ENCODE data around the gene CACNG3.

Gene CACNG3

GRCh38 chr16:24308200-24308599 is 52.1 kb downstream of the CACNG3 start:
- Mint-ChIP-seq H3K36me3 (ENCODE audit: low read depth) (no peaks in the 10 kb centered on the region), H3K4me1 (no peaks in the 10 kb centered on the region), H3K9me3 (no peaks in the 10 kb centered on the region), H3K27me3 (ENCODE audit: low read depth) (peaks cover 16% of the 10 kb centered on the region), H3K27ac (no peak overlapping the region), H3K4me3 (no peak overlapping the region)
- TF ChIP-seq, protein P1, sequence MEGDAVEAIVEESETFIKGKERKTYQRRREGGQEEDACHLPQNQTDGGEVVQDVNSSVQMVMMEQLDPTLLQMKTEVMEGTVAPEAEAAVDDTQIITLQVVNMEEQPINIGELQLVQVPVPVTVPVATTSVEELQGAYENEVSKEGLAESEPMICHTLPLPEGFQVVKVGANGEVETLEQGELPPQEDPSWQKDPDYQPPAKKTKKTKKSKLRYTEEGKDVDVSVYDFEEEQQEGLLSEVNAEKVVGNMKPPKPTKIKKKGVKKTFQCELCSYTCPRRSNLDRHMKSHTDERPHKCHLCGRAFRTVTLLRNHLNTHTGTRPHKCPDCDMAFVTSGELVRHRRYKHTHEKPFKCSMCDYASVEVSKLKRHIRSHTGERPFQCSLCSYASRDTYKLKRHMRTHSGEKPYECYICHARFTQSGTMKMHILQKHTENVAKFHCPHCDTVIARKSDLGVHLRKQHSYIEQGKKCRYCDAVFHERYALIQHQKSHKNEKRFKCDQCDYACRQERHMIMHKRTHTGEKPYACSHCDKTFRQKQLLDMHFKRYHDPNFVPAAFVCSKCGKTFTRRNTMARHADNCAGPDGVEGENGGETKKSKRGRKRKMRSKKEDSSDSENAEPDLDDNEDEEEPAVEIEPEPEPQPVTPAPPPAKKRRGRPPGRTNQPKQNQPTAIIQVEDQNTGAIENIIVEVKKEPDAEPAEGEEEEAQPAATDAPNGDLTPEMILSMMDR (IDR thresholded peaks at IDR 0.05; ENCODE audit: unreplicated experiment in 3 of 3) = no peak

- H3K4me1 Mint-ChIP-seq = no peaks in the 10 kb centered on the region
- H3K36me3 Mint-ChIP-seq (ENCODE audit: low read depth) = no peaks in the 10 kb centered on the region
- H3K27me3 Mint-ChIP-seq (ENCODE audit: low read depth) = peaks cover 16% of the 10 kb centered on the region
- no peaks in the 10 kb centered on the region for H3K9me3 Mint-ChIP-seq
- H3K4me3 Mint-ChIP-seq = no peak overlapping the region
- TF ChIP-seq, protein P1 (IDR thresholded peaks at IDR 0.05; ENCODE audit: unreplicated experiment in 3 of 3) = no peak
- no peak overlapping the region for H3K27ac Mint-ChIP-seq
Observed at GRCh38 chr16:24309258-24310142, 53.4 kb downstream of the CACNG3 start.

DNA sequence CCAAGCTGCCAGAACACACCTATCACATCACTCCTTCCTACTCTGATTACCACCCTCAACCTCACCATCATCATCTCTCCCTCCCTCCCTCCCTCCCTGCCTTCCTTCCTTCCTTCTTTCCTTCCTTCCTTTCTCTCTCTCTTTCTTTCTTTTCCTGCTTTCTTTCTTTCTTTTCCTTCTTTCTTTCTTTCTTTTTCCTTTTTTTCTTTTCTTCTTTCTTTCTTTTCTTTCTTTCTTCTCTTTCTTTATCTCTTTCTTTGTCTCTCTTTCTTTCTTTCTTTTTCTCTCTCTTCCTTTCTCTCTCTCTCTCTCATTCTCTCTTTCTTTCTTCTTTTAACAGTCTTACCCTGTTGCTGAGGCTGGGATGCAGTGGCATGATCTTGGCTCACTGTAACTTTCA is 59.2 kb downstream of the CACNG3 start:
- TF ChIP-seq, protein P1 (IDR thresholded peaks at IDR 0.05; ENCODE audit: unreplicated experiment in 3 of 3) = no peak
- no peaks in the 10 kb centered on the region for H3K9me3 Mint-ChIP-seq
- H3K27ac Mint-ChIP-seq = no peak overlapping the region
- no peaks in the 10 kb centered on the region for H3K36me3 Mint-ChIP-seq (ENCODE audit: low read depth)
- H3K4me1 Mint-ChIP-seq = no peaks in the 10 kb centered on the region
- H3K27me3 Mint-ChIP-seq (ENCODE audit: low read depth) = peaks cover 28% of the 10 kb centered on the region
- no peak overlapping the region for H3K4me3 Mint-ChIP-seq

GRCh38 chr16:24318680-24319079 is 62.5 kb downstream of the CACNG3 start:
- Mint-ChIP-seq H3K27ac (no peak overlapping the region), H3K36me3 (ENCODE audit: low read depth) (no peaks in the 10 kb centered on the region), H3K9me3 (no peaks in the 10 kb centered on the region), H3K4me3 (no peak overlapping the region), H3K4me1 (no peaks in the 10 kb centered on the region), H3K27me3 (ENCODE audit: low read depth) (peaks cover 19% of the 10 kb centered on the region)
- TF ChIP-seq, protein P1 (IDR thresholded peaks at IDR 0.05; ENCODE audit: unreplicated experiment in 3 of 3) = no peak

GRCh38 chr16:24319126-24319814 is 63.1 kb downstream of the CACNG3 start:
- TF ChIP-seq, protein P1 (IDR thresholded peaks at IDR 0.05; ENCODE audit: unreplicated experiment in 3 of 3) = no peak
- Mint-ChIP-seq H3K9me3 (no peaks in the 10 kb centered on the region), H3K4me3 (no peak overlapping the region), H3K4me1 (no peaks in the 10 kb centered on the region), H3K36me3 (ENCODE audit: low read depth) (no peaks in the 10 kb centered on the region), H3K27me3 (ENCODE audit: low read depth) (peaks cover 19% of the 10 kb centered on the region), H3K27ac (no peak overlapping the region)

All from nephron (organoid).